Effector memory CD4-positive, alpha-beta T cell (primary cell): Measurements from ENCODE around the gene TARDBP.
A peak's percentile ranks its signal among the peaks of the same experiment; 100 is the strongest.
"Not testable (repeated sequence)": the region's sequence is repeated elsewhere in the genome, so short reads cannot be mapped to it uniquely, and the experiment has no call there.

ENCODE experiments used
- DNase-seq, 3 donors: peaks; one replicate each; pipeline ENCODE4 v3.0.0-alpha.2; 2020
- H3K27ac ChIP-seq: 2 replicates; pipeline ENCODE4 v1.7.0; 2013; ENCODE audit warnings: mild to moderate bottlenecking, low read length, moderate library complexity; ENCODE audit not compliant: insufficient read depth, poor library complexity, severe bottlenecking
- H3K27me3 ChIP-seq: replicated peaks from 2 replicates; pipeline ENCODE4 v1.7.0; 2013; ENCODE audit warnings: mild to moderate bottlenecking, low read length; ENCODE audit not compliant: insufficient read depth, control insufficient read depth, poor library complexity, severe bottlenecking
- H3K36me3 ChIP-seq: 2 replicates; pipeline ENCODE4 v1.7.0; 2013; ENCODE audit warnings: mild to moderate bottlenecking, low read length, moderate library complexity; ENCODE audit not compliant: control insufficient read depth, insufficient read depth
- H3K4me1 ChIP-seq: 2 replicates; pipeline ENCODE4 v1.7.0; 2013; ENCODE audit warnings: low read length, mild to moderate bottlenecking; ENCODE audit not compliant: control insufficient read depth, insufficient read depth, poor library complexity, severe bottlenecking
- H3K4me3 ChIP-seq: 2 replicates; pipeline ENCODE4 v1.7.0; 2013; ENCODE audit warnings: low read length, low read depth, mild to moderate bottlenecking; ENCODE audit not compliant: insufficient read depth, poor library complexity, severe bottlenecking
- H3K9me3 ChIP-seq: 2 replicates; pipeline ENCODE4 v1.7.0; 2013; ENCODE audit warnings: mild to moderate bottlenecking, low read length, moderate library complexity; ENCODE audit not compliant: control insufficient read depth

The TARDBP gene

DNA sequence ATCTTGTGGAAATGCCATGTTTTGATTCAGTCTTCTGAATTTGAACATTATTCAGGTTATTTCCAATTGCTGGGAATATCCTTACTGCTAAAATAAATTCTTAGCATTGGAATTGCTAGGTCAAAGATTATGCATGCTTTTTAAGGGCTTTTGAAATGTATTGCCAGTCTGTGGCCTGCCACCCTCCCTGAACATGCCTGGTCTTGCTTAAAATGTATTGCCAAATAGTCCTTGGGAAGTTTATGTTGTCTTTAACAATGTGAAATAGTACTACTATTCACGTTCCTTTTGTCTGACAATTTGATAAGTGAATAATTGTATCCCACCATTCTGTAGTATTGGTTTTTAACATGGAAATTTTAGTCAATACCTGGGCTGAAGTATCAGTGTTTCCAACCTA is 13.6 kb downstream of the TARDBP start:
- Histone ChIP-seq H3K9me3 (no peaks in the 10 kb centered on the region), H3K27ac (no peak overlapping the region), H3K4me1 (no peaks in the 10 kb centered on the region), H3K4me3 (no peak overlapping the region), H3K27me3 (no peaks in the 10 kb centered on the region), H3K36me3 (peaks cover 43% of the 10 kb centered on the region)
- DNase-seq, result no peak

DNA sequence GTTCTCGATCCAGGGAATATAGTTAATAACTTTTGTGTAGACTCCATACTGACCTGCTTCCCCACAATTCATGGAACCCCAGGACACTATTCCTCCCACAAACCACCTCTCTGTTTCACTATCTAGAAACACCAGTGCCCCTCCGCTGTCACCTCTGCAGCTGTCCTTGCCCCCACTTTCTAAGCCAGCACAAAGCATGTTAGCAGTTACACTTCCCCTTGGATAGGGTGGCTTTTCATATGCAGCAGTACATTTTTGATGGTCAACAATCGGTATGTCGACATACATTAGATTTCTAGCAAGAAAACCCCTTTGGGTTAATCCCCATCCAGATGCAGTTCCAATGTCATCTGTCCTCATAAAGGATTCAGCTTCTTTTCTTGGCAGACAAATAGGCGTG is 14.4 kb downstream of the TARDBP start:
- no peaks in the 10 kb centered on the region for H3K27me3 ChIP-seq
- H3K4me3 ChIP-seq, result no peak overlapping the region
- no peaks in the 10 kb centered on the region for H3K9me3 ChIP-seq
- DNase-seq, result no peak
- no peaks in the 10 kb centered on the region for H3K4me1 ChIP-seq
- H3K36me3 ChIP-seq, result peaks cover 35% of the 10 kb centered on the region
- H3K27ac ChIP-seq, result no peak overlapping the region

DNA sequence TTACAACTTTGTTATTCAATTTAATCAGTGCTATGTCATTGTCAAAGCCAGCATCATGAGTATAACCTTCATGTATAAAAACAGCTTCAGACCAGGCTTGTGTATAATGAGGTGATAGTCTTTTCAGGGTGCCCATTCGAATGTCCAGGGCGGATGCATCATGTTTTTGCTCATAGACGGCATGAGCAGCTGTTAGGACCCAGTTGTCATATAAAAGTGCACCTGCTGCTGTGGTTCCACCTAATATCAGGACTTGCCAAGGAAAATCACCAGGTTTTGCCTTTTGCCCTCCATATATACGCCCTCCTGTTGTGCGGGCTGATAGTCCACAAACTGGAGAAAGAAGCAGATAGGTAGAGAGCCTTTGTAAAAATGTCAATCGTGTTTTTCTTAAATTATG is 14.9 kb downstream of the TARDBP start:
- Histone ChIP-seq H3K27ac (no peak overlapping the region), H3K36me3 (peaks cover 30% of the 10 kb centered on the region), H3K4me3 (no peak overlapping the region), H3K4me1 (no peaks in the 10 kb centered on the region), H3K27me3 (no peaks in the 10 kb centered on the region), H3K9me3 (no peaks in the 10 kb centered on the region)
- no peak for DNase-seq

DNA sequence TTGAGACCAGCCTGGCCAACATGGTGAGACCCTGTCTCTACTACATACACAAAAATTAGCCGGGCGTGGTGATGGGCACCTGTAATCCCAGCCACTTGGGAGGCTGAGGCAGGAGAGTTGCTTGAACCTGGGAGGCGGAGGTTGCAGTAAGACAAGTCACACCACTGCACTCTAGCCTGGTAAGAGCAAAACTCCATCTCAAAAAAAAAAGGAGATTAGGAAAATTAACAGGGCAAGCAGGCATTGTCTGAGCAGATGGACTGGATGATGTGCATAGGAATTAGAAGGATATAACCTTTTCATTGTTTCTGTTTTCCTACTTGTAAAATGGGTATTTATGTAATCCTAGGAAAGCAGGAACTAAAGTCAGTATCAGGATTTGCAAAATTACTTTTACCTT is 15.6 kb downstream of the TARDBP start:
- Histone ChIP-seq H3K4me3 (no peak overlapping the region), H3K36me3 (peaks cover 27% of the 10 kb centered on the region)

DNA sequence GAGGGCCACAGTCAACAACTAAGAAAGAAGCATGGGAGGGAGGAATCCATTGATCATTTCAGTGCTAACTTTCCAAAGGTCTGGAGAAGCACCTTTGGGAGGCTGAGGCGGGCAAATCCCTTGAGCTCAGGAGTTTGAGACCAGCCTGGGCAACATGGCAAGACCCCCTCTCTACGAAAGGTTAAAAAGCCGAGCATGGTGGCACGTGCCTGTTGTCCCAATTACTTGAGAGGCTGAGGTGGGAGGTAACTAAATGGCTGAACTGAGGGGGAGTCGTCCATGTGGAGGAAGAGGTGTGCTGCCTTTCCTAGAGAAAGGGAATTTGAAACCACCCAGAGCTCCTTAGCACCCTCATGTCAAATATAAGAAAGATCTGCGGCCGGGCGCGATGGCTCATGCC is 18.4 kb downstream of the TARDBP start:
- Histone ChIP-seq H3K9me3 (no peaks in the 10 kb centered on the region), H3K27me3 (no peaks in the 10 kb centered on the region)

More for the DNA sequence above, 15.6 kb downstream of the TARDBP start:
- H3K4me1 ChIP-seq, result no peaks in the 10 kb centered on the region
- H3K9me3 ChIP-seq, result no peaks in the 10 kb centered on the region
- no peak overlapping the region for H3K27ac ChIP-seq
- no peak for DNase-seq
- H3K27me3 ChIP-seq, result no peaks in the 10 kb centered on the region

DNA sequence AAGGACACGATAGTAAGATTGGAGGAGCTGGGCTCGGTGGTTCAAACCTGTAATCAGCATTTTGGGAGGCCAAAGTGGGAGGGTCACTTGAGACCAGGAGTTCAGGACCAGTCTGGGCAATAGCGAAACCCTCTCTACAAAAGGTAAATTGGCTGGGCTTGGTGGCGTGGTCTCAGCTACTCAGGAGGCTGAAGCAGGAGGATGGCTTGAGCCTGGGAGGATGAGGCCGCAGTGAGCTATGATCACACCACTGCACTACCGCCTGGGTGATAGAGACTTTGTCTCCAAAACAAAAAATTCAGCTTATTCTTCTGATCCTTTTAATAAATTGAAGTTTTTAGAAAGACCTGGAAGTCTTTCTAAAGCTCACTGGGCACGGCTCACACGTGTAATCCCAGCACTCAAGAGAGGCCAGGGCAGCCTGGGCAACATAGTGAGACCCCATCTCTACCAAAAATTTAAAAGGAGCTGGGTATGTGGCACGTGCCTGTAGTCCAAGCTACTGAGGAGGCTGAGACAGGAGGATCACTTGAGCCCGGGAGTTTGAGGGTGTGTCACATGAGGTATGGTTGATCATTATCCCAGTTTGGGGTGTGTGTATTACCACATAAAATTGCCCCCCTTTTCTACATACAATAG is 19.3 kb downstream of the TARDBP start:
- H3K27me3 ChIP-seq, result no peaks in the 10 kb centered on the region
- H3K4me3 ChIP-seq, result no peak overlapping the region
- H3K36me3 ChIP-seq, result peaks cover 3% of the 10 kb centered on the region
- H3K27ac ChIP-seq, result no peak overlapping the region
- H3K4me1 ChIP-seq, result no peaks in the 10 kb centered on the region
- no peaks in the 10 kb centered on the region for H3K9me3 ChIP-seq
- DNase-seq, result no peak

More for the DNA sequence above, 18.4 kb downstream of the TARDBP start:
- DNase-seq, result no peak
- Histone ChIP-seq H3K4me1 (no peaks in the 10 kb centered on the region), H3K36me3 (peaks cover 7% of the 10 kb centered on the region), H3K27ac (no peak overlapping the region), H3K4me3 (no peak overlapping the region)

DNA sequence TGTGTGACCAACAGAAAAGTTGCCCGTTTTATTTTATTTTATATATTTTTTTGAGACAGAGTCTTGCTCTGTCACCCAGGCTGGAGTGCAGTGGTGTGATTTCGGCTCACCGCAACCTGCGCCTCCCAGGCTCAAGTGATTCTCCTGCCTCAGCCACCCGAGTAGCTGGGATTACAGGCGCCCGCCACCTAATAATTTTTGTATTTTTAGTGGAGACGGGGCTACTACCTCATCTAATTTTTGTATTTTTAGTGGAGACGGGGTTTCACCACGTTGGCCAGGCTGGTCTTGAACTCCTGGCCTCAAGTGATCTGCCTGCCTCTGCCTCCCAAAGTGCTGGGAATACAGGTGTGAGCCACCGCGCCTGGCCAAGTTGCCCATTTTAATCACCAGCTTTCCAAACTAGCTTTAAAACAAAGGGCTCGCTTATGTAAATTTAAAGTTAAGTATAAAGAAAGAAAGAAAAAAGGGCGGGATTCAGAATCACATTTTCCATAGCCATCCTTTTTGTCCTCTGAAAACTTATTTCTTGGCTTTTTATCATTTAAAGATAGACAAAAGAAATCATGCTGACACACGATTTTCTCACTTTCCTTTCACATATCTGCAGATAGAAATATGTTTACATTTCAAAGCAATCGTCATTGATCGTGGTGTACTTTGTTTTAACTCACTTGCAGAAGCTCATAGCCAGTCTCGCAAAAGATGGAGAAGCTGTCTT is 24.7 kb downstream of the TARDBP start:
- not testable (repeated sequence) for H3K4me1 ChIP-seq, DNase-seq, H3K27me3 ChIP-seq, H3K9me3 ChIP-seq, H3K27ac ChIP-seq, H3K36me3 ChIP-seq, H3K4me3 ChIP-seq

DNA sequence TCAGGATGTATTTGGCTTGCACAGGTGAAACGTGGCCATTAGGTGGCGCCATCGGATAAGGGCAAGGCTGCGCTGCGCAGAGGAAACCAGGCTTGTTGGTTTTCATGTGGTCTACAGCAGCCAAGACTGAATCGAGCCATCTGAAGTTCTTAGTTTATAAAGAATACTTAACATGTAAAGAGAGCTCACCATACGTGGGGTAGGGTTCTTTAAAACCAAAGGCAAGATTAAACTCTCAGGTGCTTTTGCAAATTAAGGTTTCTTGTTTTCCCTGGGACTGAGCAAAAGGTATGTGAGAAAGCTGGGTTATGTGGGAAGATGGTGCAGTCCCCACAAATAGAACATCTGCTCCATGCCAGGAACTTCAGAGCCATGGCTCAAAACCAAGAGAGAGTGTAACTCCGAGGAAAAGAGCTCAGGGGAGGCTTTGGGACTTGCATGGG is 25.3 kb downstream of the TARDBP start:
- Histone ChIP-seq H3K27ac (no peak overlapping the region), H3K36me3 (no peaks in the 10 kb centered on the region), H3K4me1 (no peaks in the 10 kb centered on the region), H3K4me3 (no peak overlapping the region), H3K9me3 (no peaks in the 10 kb centered on the region), H3K27me3 (no peaks in the 10 kb centered on the region)
- DNase-seq, result peak; percentile 65 to 81 (median 73)

DNA sequence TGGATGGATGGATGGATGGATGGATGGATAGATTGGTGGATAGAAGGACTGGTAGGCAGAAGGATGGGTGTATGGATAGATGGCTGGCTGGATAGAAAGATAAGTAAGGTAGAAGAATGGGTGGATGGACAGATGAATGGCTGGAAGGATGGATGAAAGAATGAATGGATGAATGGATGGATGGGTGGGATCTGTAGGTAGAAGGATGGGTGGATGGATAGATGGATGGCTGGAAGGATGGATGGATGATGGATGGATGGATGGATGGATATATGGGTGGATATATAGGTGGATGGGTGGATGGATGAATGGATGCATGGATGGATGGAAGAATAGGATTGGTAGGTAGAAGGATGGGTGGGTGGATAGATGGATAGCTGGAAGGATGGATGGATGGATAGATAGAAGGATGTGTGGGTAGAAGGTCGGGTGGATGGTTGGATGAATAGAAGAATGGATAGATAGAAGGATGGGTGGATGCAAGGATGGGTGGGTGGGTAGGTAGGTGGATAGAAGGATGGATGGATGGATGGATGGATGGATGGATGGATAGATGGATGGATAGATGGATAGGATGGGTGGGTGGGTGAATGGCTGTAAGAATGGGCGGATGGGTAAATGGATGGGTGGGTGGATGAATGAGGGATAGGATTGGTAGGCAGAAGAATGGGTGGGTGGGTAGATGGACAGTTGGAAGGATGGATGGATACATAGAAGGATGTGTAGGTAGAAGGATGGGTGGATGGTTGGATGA is 27.1 kb downstream of the TARDBP start:
- no peaks in the 10 kb centered on the region for H3K27me3 ChIP-seq
- H3K36me3 ChIP-seq, result no peaks in the 10 kb centered on the region
- no peak overlapping the region for H3K4me3 ChIP-seq
- no peaks in the 10 kb centered on the region for H3K9me3 ChIP-seq
- no peaks in the 10 kb centered on the region for H3K4me1 ChIP-seq
- no peak overlapping the region for H3K27ac ChIP-seq
- no peak for DNase-seq

DNA sequence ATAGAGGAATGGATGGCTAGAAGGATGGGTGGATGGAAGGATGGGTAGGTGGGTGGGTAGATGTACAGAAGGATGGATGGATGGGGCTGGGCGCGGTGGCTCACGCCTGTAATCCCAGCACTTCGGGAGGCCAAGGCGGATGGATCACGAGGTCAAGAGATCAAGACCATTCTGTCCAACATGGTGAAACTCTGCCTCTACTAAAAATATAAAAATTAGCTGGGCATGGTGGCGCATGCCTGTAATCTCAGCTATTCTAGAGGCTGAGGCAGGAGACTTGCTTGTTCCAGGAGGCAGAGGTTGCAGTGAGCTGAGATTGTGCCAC is 27.6 kb downstream of the TARDBP start:
- H3K27ac ChIP-seq, DNase-seq, H3K4me3 ChIP-seq, H3K36me3 ChIP-seq, H3K4me1 ChIP-seq, H3K27me3 ChIP-seq, H3K9me3 ChIP-seq: not testable (repeated sequence)
